Measurements from ENCODE around the gene RCE1.

The RCE1 gene

DNA sequence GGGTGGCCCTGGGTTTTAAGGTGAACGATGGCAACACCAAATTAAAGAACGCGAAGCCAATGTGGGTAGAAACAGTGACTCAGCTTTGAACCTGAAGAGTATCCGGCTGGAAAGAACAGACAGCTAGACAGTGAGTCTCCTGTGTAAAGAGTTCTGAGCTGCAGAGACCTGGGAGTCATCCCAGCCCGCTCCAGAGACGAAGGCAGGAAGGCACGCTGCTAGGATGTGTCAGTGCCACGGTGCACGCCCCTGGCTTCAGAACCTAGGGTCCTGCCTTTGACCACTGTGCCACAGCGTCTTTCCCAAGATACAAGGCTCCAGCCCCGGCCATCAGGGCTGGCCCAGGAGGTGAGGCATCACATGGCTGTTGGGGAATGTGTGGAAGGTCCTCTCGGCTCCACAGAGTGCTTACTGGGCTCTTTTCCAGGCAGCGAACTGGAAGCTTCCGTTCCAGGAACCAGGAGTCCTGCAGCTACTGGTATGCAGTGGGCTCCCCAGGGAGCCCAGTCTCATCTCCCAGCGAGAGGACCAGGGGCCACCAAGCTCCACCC, 43.5 kb downstream of the RCE1 start:
- no peak overlapping the region for H3K4me3 ChIP-seq (ENCODE audit: low read depth, low read length)
- TF ChIP-seq, protein P1, sequence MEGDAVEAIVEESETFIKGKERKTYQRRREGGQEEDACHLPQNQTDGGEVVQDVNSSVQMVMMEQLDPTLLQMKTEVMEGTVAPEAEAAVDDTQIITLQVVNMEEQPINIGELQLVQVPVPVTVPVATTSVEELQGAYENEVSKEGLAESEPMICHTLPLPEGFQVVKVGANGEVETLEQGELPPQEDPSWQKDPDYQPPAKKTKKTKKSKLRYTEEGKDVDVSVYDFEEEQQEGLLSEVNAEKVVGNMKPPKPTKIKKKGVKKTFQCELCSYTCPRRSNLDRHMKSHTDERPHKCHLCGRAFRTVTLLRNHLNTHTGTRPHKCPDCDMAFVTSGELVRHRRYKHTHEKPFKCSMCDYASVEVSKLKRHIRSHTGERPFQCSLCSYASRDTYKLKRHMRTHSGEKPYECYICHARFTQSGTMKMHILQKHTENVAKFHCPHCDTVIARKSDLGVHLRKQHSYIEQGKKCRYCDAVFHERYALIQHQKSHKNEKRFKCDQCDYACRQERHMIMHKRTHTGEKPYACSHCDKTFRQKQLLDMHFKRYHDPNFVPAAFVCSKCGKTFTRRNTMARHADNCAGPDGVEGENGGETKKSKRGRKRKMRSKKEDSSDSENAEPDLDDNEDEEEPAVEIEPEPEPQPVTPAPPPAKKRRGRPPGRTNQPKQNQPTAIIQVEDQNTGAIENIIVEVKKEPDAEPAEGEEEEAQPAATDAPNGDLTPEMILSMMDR (IDR thresholded peaks at IDR 0.05; ENCODE audit: control insufficient read depth, extremely low read depth, insufficient read depth) = no peak
- DNase-seq (ENCODE audit: low read depth) = no peak

- TF ChIP-seq, protein P1 (IDR thresholded peaks at IDR 0.05; ENCODE audit: control insufficient read depth, extremely low read depth, insufficient read depth) = no peak
- H3K4me3 ChIP-seq (ENCODE audit: low read depth, low read length) = no peak overlapping the region
- no peak for DNase-seq (ENCODE audit: low read depth)
Observed at GRCh38 chr11:66887526-66887925, 44.3 kb downstream of the RCE1 start.

DNA sequence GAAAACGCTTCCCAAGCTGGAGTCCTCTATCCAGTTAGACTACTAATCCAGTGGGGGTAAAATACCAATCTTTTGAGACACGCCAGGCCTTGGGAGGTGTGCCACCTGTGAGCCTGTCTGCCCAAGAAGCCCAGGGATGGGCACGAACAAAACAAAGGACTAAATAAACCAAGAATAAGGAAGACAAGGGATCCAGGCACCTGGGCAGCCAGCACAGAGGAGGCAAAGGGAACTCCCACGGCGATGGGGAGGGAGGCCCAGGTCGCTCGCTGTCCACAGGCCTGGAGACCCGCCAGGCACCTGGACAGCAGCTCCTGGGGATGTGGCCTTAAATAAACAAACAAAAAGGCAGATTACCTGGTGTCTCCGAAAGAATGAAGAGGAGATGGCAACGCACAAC, 45.0 kb downstream of the RCE1 start:
- DNase-seq (ENCODE audit: low read depth) = no peak
- H3K4me3 ChIP-seq (ENCODE audit: low read depth, low read length) = no peak overlapping the region
- TF ChIP-seq, protein P1 (IDR thresholded peaks at IDR 0.05; ENCODE audit: control insufficient read depth, extremely low read depth, insufficient read depth) = no peak

GRCh38 chr11:66889960-66890359, 46.7 kb downstream of the RCE1 start:
- no peak for DNase-seq (ENCODE audit: low read depth)
- H3K4me3 ChIP-seq (ENCODE audit: low read depth, low read length) = no peak overlapping the region
- TF ChIP-seq, protein P1 (IDR thresholded peaks at IDR 0.05; ENCODE audit: control insufficient read depth, extremely low read depth, insufficient read depth) = no peak

DNA sequence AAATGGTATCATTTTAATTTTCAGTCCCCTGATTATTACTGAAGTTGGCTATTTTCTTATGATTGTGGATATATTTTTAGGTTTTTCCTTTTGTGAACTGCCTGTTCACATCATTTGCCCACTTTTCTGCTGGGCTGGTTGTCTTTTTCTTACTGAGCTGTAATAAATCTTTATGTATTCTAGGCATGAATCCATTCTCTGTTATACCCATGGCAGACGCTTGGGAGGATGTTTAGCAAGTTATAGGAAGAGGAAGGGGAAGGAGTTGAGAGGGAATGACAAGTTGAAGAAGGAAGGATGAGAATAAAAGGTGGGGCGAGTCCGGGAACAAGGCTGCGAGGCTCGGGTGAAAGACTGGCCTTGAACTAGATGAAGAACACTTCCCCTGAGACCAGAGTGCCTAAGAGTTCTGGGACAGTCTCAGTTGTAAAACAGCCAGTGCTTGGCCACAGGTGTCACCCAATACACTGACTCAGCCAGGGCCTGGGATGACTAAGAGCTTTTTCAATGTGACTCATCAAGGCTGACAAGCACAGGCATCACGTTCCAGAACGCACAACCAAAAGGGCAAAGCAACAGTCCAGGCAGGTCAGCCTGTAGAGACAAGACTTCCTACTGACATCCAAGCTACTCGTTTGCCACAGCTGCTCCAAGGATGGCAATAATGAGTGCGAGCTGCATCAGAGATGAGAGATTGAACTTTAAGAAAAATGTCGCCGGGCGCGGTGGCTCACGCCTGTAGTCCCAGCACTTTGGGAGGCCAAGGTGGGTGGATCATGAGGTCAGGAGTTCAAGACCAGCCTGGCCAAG, 48.8 kb downstream of the RCE1 start:
- TF ChIP-seq, protein P1 (IDR thresholded peaks at IDR 0.05; ENCODE audit: control insufficient read depth, extremely low read depth, insufficient read depth) = no peak
- DNase-seq (ENCODE audit: low read depth) = peak; percentile 59

DNA sequence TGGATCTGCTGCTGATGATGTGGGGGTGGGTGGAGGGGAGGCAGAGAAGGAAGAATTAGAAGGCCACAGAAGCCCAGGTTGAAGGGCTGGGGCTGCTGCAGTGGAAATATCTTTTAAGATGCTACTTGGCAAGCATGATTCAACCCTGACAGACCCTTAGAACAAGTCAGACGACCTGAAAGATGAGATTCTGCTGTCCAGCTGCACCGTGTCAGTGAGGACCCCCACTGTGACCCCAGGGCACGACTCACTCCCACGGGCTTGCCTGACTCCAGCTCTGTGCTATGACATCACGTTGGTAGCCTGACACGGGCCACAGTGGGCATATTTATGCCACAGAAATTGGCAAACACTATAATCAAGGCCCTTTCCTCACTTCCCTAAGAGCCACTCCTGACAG, 49.7 kb downstream of the RCE1 start:
- DNase-seq (ENCODE audit: low read depth) = no peak

More for the DNA sequence above, 48.8 kb downstream of the RCE1 start:
- no peak overlapping the region for H3K4me3 ChIP-seq (ENCODE audit: low read depth, low read length)

More for the DNA sequence above, 49.7 kb downstream of the RCE1 start:
- TF ChIP-seq, protein P1 (IDR thresholded peaks at IDR 0.05; ENCODE audit: control insufficient read depth, extremely low read depth, insufficient read depth) = no peak
- H3K4me3 ChIP-seq (ENCODE audit: low read depth, low read length) = no peak overlapping the region

Measured in LNCaP clone FGC (cell line).